Ureter (tissue), 1 donor: Measurements from ENCODE around the gene CD3G. TPM values are rescaled to one million over a fixed set of nuclear protein-coding genes. Genes with fewer than 3 reads are reported as not detected.

ENCODE experiments used
- DNase-seq: peaks from one replicate; pipeline ENCODE4 v3.0.0-alpha.2; 2020; ENCODE audit warnings: low spot score
- total RNA-seq: library from RNA; stranded (reverse); gene quantifications from one replicate; pipeline ENCODE4 v1.2.4, GENCODE V29; 2023
- donor health status: DM: yes; HTN: yes; CAD: no.

CD3G gene
- total RNA-seq, 1 donor from 2014 or later, result 2.1 TPM

DNA sequence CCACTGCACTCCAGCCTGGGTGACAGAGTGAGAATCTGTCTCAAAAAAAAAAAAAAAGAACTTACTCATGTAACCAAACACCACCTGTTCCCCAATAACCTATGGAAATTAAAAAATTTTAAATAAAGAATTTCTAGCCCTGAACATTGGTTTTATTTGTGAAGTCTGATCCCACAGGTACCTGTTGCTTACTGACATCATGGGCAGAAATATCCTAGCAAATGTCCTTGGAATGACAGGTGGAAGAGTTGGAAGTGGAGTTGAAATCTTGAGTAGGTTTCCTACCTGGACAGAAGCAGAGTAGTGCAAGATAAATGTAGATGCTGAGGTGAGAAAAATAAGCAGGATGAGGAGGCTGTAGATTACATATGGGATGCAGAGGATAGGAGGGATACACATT is 18.9 kb upstream of the CD3G start:
- no peak for DNase-seq

GRCh38 chr11:118328745-118329144 is 15.4 kb upstream of the CD3G start:
- no peak for DNase-seq

- DNase-seq, result no peak
Measured at GRCh38 chr11:118334745-118335144, 9.4 kb upstream of the CD3G start.

- peak; percentile 65 for DNase-seq
Measured at GRCh38 chr11:118338637-118339061, 5.5 kb upstream of the CD3G start.

DNA sequence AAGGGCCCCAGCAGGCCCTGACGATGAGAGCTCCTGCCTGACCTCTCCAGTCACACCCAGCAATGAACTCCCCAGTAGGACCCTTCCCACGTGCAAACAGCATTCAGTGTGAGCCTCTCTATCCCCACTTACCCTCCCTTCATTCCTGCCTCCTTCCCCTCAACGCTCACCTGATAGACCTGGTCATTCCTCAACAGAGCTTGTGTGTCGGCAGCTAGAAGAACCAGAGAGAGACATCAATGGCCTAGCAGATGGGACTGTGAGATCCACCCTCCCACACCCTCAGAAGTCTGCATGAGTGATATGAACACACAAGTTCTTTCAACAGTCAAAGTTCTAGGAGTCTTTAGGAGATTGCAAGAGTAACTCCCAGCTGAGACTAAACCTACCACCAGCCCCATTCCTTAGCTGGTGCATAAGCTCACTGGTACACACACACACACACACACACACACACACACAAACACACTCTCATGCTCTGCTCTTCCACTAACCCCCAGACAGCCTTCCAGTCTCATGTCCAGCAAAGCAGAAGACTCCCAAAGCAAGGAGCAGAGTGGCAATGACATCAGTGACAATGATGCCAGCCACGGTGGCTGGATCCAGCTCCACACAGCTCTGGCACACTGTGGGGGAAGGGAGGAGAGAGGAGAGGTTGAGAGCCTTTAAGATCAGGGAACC is 4.7 kb upstream of the CD3G start:
- no peak for DNase-seq

- DNase-seq, result no peak
Measured at GRCh38 chr11:118340449-118340848, 3.7 kb upstream of the CD3G start.

GRCh38 chr11:118341261-118341660 is 2.9 kb upstream of the CD3G start:
- no peak for DNase-seq

DNA sequence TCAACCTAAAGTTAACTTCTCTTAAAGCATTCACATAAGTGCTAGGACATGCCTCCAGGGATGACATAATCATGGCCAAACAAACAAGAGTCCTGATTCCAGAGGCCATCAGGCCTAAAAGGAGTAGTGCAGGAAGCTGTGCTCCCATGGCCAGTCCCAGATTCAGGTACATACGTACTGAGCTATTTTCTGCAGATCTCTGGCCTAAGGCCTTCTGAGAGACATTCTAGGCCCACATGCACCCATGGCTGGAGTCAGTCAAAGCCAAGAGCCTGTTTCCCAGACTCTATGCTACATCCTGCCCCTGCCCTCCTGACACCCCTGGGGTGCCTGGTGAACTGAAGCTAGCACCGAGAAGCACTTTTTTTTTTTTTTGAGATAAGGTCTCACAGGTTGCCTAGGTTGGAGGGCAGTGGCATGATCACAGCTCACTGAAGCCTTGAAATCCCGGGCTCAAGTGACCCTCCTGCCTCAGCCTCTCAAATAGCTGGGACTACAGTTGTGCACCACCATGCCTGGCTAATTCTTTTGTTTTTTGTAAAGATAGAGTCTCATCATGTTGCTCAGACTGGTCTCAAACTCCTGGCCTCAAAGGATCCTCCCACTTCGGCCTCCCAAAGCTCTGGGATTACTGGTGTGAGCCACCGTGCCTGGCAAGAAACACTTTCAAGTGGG is 2.2 kb upstream of the CD3G start:
- no peak for DNase-seq

DNA sequence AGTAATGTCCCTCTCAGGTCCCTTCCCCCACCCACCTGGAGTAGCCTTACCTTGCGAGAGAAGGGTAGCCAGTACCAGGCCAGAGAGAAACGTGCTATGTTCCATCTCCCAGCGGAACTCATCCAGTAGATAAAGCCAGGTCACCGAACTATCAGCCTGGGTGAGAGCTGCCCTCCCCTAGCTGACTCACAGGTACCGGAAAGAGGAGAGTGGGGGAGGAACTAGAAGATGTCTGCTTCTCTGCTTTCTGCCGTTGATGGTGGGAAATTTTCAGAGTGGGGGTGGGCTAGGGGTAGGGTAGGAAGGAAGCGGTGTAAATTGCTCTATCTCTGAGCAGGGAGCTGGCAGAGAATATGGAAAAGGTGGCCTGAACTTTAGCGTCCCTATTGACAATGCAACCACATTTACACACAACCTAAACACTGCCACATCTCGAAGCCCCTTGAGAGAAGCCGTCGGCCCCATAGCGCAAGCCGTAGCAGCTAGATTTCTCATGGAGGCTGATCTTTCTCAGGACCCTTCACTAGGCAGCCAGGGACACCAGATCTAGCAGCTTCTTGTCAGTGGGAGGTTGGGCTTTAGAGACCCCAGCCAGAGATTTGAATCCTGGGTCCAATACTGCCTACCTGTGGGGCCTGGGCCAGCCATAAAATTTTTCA is 1.5 kb upstream of the CD3G start, which contains the start of gene CD3D:
CD3D (minus strand) TSS at position 203 of the 659 bp plus-strand sequence; CDS start at position 105, 98 bp downstream.
- DNase-seq, result no peak

DNA sequence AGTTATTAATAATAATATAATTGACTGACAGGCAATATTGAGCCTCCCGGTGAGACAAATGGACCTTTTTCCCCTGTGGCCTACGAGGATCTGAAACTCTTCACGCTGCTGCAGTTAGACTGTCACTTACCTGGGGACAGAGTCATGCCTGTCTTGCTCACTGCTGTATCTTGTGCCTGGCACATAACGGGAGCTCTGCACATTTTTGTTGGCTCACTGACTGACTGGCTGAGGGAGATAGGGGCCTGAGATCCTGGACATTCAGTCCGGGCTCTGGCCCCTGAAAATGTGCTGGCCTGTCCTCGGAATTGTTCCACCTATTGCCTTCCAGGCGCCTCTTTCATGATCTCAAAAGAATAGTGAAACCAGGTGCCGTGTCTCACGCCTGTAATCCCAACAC is 896 bp upstream of the CD3G start:
- no peak for DNase-seq

- DNase-seq, result no peak
Measured at GRCh38 chr11:118349475-118349874, 5.3 kb downstream of the CD3G start.

DNA sequence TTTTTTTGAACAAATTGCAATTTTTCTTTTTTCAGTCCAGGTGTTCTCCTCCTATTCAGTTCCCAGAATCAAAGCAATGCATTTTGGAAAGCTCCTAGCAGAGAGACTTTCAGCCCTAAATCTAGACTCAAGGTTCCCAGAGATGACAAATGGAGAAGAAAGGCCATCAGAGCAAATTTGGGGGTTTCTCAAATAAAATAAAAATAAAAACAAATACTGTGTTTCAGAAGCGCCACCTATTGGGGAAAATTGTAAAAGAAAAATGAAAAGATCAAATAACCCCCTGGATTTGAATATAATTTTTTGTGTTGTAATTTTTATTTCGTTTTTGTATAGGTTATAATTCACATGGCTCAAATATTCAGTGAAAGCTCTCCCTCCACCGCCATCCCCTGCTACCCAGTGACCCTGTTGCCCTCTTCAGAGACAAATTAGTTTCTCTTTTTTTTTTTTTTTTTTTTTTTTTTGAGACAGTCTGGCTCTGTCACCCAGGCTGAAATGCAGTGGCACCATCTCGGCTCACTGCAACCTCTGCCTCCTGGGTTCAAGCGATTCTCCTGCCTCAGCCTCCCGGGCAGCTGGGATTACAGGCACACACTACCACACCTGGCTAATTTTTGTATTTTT is 9.1 kb downstream of the CD3G start:
- DNase-seq, result no peak

GRCh38 chr11:118358071-118358470 is 13.9 kb downstream of the CD3G start:
- no peak for DNase-seq

DNA sequence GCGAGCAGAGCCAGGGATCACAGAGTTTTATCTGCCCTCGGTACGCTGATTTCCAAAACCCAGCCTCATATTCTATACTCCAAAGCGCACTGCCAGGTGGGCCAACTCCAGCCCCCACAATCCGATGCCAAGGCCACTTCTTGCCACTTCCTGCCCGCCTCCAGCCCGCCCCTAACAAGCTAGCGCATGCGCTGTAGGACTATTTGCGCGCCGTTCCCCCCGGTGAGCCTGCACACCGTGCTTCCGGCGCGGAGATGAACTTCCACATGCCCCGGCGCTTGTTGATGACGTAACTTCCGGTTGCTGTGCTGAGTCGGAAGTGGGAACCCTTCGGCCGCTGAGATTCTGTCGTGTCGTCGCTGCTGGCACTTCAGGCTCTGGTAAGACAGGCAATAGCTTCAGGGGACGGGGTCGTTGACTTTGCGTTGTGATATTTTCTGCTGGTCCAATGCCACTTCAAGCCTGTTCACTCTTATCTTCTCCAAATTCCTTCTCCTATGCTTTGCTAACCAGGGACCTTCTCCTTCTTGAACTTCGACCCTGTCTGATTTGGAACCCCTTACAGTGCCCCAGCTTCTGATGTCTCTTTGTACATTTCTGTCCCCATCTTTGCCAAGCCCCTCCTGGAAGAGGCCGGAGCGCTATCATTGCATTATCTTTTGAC is 15.3 kb downstream of the CD3G start, which contains the start of gene UBE4A:
UBE4A (plus strand) TSS at position 306 of the 664 bp plus-strand sequence. CDS start 5,481 bp downstream, outside the sequence.
- peak; percentile 97 for DNase-seq

- DNase-seq, result no peak
Measured at GRCh38 chr11:118364956-118365615, 20.9 kb downstream of the CD3G start.

- no peak for DNase-seq
Measured at GRCh38 chr11:118366287-118366686, 22.1 kb downstream of the CD3G start.

- DNase-seq, result no peak
Measured at GRCh38 chr11:118370774-118371173, 26.6 kb downstream of the CD3G start.

GRCh38 chr11:118373263-118373662 is 29.1 kb downstream of the CD3G start:
- no peak for DNase-seq

GRCh38 chr11:118373871-118374270 is 29.7 kb downstream of the CD3G start:
- no peak for DNase-seq

- DNase-seq, result no peak
Measured at GRCh38 chr11:118374729-118375128, 30.6 kb downstream of the CD3G start.

GRCh38 chr11:118375978-118376377 is 31.8 kb downstream of the CD3G start:
- no peak for DNase-seq
